ENCODE measurements around the gene MPP2. TPM values are rescaled to one million over a fixed set of nuclear protein-coding genes. Genes with fewer than 3 reads are reported as not detected.
A peak's percentile ranks its signal among the peaks of the same experiment; 100 is the strongest.
"Not testable (repeated sequence)": the region's sequence is repeated elsewhere in the genome, so short reads cannot be mapped to it uniquely, and the experiment has no call there.

MPP2 gene
- total RNA-seq, 4 donors from 2014 or later = 2.0 to 20.9 (median 13.3) TPM

DNA sequence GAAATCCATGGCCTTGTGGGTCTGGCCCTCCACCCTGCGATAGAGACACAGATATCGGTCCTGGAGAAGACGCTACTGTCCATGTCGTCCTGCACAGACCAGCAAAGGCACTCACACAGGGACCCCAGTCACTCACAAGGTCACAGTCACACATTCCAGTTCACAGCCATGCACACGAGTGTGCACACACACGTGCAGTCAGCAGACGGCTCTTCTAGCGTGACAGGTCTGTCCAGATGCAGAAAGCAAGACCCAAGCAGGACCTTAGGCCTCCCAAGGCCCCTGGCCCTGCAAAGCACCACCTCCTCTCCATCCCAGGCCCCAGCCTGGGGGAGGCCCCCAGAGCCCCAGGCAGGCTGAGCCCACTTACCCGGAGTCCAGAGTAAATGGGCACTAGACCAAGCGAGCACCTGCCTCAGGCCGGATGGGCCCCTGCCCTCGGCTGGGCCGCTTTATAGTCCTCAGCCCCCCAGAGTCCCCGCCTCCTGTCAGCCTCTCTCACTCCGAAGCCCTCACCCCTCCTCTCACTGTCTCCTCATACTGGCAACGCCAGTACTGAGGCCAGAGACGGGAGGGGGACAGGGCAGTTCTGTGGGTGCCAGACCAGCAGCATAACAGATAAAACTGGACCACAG lies 34.8 kb upstream of the MPP2 start, which contains the start of gene PPY:
TSS of gene PPY (minus strand) at position 426 of the 635 bp plus-strand sequence. CDS start 822 bp downstream, outside the sequence.
- intact Hi-C loops (cut with DNase I; ENCODE audit: low total_unique reads) = no loop called here
- no peak for DNase-seq
- Histone ChIP-seq H3K36me3 (no peaks in the 10 kb centered on the region), H3K27ac (no peak within 1 kb of the TSS), H3K27me3 (peaks cover 0 to 8% of the 10 kb centered on the region in 2 donors), H3K9me3 (no peaks in the 10 kb centered on the region), H3K4me3 (no peak within 1 kb of the TSS), H3K4me1 (no peaks in the 10 kb centered on the region)
- TF ChIP-seq CTCF (IDR thresholded peaks at IDR 0.05) = no peak
- no peak for TF ChIP-seq POLR2A (IDR thresholded peaks at IDR 0.05)

GRCh38 chr17:43940630-43941029 lies 33.3 kb upstream of the MPP2 start:
- no peak overlapping the region for H3K27ac ChIP-seq
- H3K4me3 ChIP-seq = no peak overlapping the region
- TF ChIP-seq CTCF (IDR thresholded peaks at IDR 0.05) = peak in 1 of 4 experiments; percentile 18
- TF ChIP-seq POLR2A (IDR thresholded peaks at IDR 0.05) = no peak
- H3K4me1 ChIP-seq = no peaks in the 10 kb centered on the region
- intact Hi-C loops (cut with DNase I; ENCODE audit: low total_unique reads) = no loop called here
- no peaks in the 10 kb centered on the region for H3K36me3 ChIP-seq
- peaks cover 0 to 8% of the 10 kb centered on the region in 2 donors for H3K27me3 ChIP-seq
- H3K9me3 ChIP-seq = no peaks in the 10 kb centered on the region
- DNase-seq = no peak

DNA sequence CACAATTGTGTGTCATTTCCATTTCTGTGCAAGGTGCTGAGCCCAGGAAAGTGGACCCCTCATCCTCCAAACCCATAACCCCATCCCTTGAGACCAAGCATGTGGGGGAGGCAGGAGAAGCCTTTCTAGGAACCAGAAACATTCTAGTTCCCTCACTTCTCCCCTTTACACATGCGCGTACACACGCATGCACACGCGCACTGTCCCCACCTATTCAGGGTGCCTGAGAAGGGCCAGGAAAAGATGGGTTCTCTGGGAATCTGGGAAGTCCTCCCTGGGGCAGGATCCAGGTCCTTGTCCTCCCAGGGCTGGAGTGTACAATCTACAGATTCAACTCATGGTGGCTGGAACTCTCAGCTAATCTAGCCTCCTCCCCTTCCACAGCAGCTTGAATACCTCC lies 32.5 kb upstream of the MPP2 start:
- Histone ChIP-seq H3K27me3 (peaks cover 0 to 8% of the 10 kb centered on the region in 2 donors), H3K4me1 (no peaks in the 10 kb centered on the region), H3K36me3 (no peaks in the 10 kb centered on the region), H3K4me3 (no peak overlapping the region), H3K9me3 (no peaks in the 10 kb centered on the region), H3K27ac (no peak overlapping the region)
- TF ChIP-seq POLR2A (IDR thresholded peaks at IDR 0.05) (no peak), CTCF (IDR thresholded peaks at IDR 0.05) (no peak)
- intact Hi-C loops (cut with DNase I; ENCODE audit: low total_unique reads) = no loop called here
- no peak for DNase-seq

GRCh38 chr17:43939452-43939851 lies 32.1 kb upstream of the MPP2 start:
- intact Hi-C loops (cut with DNase I; ENCODE audit: low total_unique reads); H3K9me3 ChIP-seq; H3K4me1 ChIP-seq; H3K27me3 ChIP-seq; H3K4me3 ChIP-seq; DNase-seq; H3K27ac ChIP-seq; H3K36me3 ChIP-seq: not testable (repeated sequence)

DNA sequence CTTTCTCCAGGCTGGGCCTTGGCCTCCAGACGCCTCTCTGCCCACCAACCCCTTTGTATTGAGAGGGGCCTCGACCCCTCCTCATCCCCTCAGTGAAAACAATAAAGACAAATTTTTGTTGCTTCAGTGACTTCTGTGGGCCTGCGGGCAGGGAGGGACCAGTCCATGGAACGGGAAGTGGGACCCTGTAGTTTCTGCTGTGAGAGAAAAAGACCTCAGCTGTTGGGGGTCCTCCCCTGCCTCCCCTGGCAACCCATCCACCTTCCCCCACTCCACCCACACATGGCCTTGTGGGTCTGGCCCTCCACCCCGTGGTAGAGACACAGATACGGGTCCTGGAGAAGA lies 31.5 kb upstream of the MPP2 start:
- no peaks in the 10 kb centered on the region for H3K9me3 ChIP-seq

More for the DNA sequence above, 31.5 kb upstream of the MPP2 start:
- Histone ChIP-seq H3K36me3 (no peaks in the 10 kb centered on the region), H3K4me1 (no peaks in the 10 kb centered on the region), H3K27me3 (peaks cover 0 to 8% of the 10 kb centered on the region in 2 donors), H3K27ac (no peak overlapping the region), H3K4me3 (no peak overlapping the region)
- TF ChIP-seq CTCF (IDR thresholded peaks at IDR 0.05) = no peak
- TF ChIP-seq POLR2A (IDR thresholded peaks at IDR 0.05) = no peak
- intact Hi-C loops (cut with DNase I; ENCODE audit: low total_unique reads) = no loop called here
- DNase-seq = no peak
